ENCODE measurements around the gene ANKRD39. TPM values are rescaled to one million over a fixed set of nuclear protein-coding genes. Genes with fewer than 3 reads are reported as not detected.

ANKRD39 gene
- total and polyA plus RNA-seq, 4 donors, result 4.7 to 22.7 (median 10.7) TPM

- H3K27ac ChIP-seq (ENCODE audit: low read depth in 1 of 2, low read length in 2 of 2), result no peak overlapping the region
- TF ChIP-seq JUND (IDR thresholded peaks at IDR 0.05) (no peak), ATF3 (IDR thresholded peaks at IDR 0.05) (no peak), MAX (IDR thresholded peaks at IDR 0.05) (no peak), CTCF (IDR thresholded peaks at IDR 0.05; ENCODE audit: low read depth, low read length, missing input control) (no peak), FOXA1 (IDR thresholded peaks at IDR 0.05) (no peak), SP1 (IDR thresholded peaks at IDR 0.05) (no peak), NR2F2 (IDR thresholded peaks at IDR 0.05) (no peak), HNF4A (conservative IDR thresholded peaks at IDR 0.05) (no peak), RAD21 (IDR thresholded peaks at IDR 0.05) (no peak), YY1 (IDR thresholded peaks at IDR 0.05) (no peak), HNF4G (IDR thresholded peaks at IDR 0.05) (no peak), RXRA (IDR thresholded peaks at IDR 0.05) (no peak), REST (IDR thresholded peaks at IDR 0.05) (no peak), GABPA (IDR thresholded peaks at IDR 0.05 in 1 of 2, conservative IDR thresholded peaks at IDR 0.05 in 1 of 2) (no peak)
- H3K9me3 ChIP-seq (ENCODE audit: control insufficient read depth in 4 of 4, low read length in 3 of 4), result no peaks in the 10 kb centered on the region
- no peaks in the 10 kb centered on the region for H3K36me3 ChIP-seq (ENCODE audit: control insufficient read depth in 4 of 4, insufficient read depth in 3 of 4, low read depth in 1 of 4, low read length in 3 of 4)
- no peaks in the 10 kb centered on the region for H3K27me3 ChIP-seq (ENCODE audit: control insufficient read depth in 4 of 4, insufficient read depth in 4 of 4, low read length in 3 of 4)
- H3K4me3 ChIP-seq (ENCODE audit: low read depth in 1 of 3, low read length in 3 of 3), result no peak overlapping the region
- WGBS, result 92% methylated on average over 8 of the region's 8 CpGs
- H3K4me1 ChIP-seq (ENCODE audit: control insufficient read depth in 4 of 4, insufficient read depth in 4 of 4, low read length in 3 of 4), result no peaks in the 10 kb centered on the region
- DNase-seq (ENCODE audit: low spot score), result no peak
- no peak overlapping the region for H3K9ac ChIP-seq (ENCODE audit: low read depth in 1 of 2, low read length in 2 of 2)
Measured at GRCh38 chr2:96898135-96898505, 40.3 kb upstream of the ANKRD39 start.

- Histone ChIP-seq H3K27ac (ENCODE audit: low read depth in 1 of 2, low read length in 2 of 2) (no peak overlapping the region), H3K4me3 (ENCODE audit: low read depth in 1 of 3, low read length in 3 of 3) (no peak overlapping the region), H3K27me3 (ENCODE audit: control insufficient read depth in 4 of 4, insufficient read depth in 4 of 4, low read length in 3 of 4) (no peaks in the 10 kb centered on the region), H3K4me1 (ENCODE audit: control insufficient read depth in 4 of 4, insufficient read depth in 4 of 4, low read length in 3 of 4) (no peaks in the 10 kb centered on the region), H3K36me3 (ENCODE audit: control insufficient read depth in 4 of 4, insufficient read depth in 3 of 4, low read depth in 1 of 4, low read length in 3 of 4) (no peaks in the 10 kb centered on the region), H3K9me3 (ENCODE audit: control insufficient read depth in 4 of 4, low read length in 3 of 4) (no peaks in the 10 kb centered on the region), H3K9ac (ENCODE audit: low read depth in 1 of 2, low read length in 2 of 2) (no peak overlapping the region)
- 74% methylated on average over 11 of the region's 11 CpGs for WGBS
- no peak for DNase-seq (ENCODE audit: low spot score)
- TF ChIP-seq RAD21 (IDR thresholded peaks at IDR 0.05), result no peak
- no peak for TF ChIP-seq SP1 (IDR thresholded peaks at IDR 0.05)
- TF ChIP-seq ZBTB33 (IDR thresholded peaks at IDR 0.05), result no peak
- no peak for TF ChIP-seq FOXA2 (IDR thresholded peaks at IDR 0.05)
- TF ChIP-seq GABPA (IDR thresholded peaks at IDR 0.05 in 1 of 2, conservative IDR thresholded peaks at IDR 0.05 in 1 of 2), result no peak
- no peak for TF ChIP-seq REST (IDR thresholded peaks at IDR 0.05)
- TF ChIP-seq FOXA1 (IDR thresholded peaks at IDR 0.05), result no peak
- no peak for TF ChIP-seq RXRA (IDR thresholded peaks at IDR 0.05)
- no peak for TF ChIP-seq YY1 (IDR thresholded peaks at IDR 0.05)
- no peak for TF ChIP-seq MAX (IDR thresholded peaks at IDR 0.05)
- no peak for TF ChIP-seq NR2F2 (IDR thresholded peaks at IDR 0.05)
- no peak for TF ChIP-seq JUND (IDR thresholded peaks at IDR 0.05)
- TF ChIP-seq CTCF (IDR thresholded peaks at IDR 0.05; ENCODE audit: low read depth, low read length, missing input control), result no peak
Measured at GRCh38 chr2:96897491-96898134, 39.8 kb upstream of the ANKRD39 start.
